ENCODE results near the gene CEP290.

- TF ChIP-seq, protein P1, sequence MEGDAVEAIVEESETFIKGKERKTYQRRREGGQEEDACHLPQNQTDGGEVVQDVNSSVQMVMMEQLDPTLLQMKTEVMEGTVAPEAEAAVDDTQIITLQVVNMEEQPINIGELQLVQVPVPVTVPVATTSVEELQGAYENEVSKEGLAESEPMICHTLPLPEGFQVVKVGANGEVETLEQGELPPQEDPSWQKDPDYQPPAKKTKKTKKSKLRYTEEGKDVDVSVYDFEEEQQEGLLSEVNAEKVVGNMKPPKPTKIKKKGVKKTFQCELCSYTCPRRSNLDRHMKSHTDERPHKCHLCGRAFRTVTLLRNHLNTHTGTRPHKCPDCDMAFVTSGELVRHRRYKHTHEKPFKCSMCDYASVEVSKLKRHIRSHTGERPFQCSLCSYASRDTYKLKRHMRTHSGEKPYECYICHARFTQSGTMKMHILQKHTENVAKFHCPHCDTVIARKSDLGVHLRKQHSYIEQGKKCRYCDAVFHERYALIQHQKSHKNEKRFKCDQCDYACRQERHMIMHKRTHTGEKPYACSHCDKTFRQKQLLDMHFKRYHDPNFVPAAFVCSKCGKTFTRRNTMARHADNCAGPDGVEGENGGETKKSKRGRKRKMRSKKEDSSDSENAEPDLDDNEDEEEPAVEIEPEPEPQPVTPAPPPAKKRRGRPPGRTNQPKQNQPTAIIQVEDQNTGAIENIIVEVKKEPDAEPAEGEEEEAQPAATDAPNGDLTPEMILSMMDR (conservative IDR thresholded peaks at IDR 0.05; ENCODE audit: low read depth in 2 of 2), result no peak
- TF ChIP-seq EZH2 (IDR thresholded peaks at IDR 0.05; ENCODE audit: low read depth, unreplicated experiment) (no peak), POLR2AphosphoS5 (IDR thresholded peaks at IDR 0.05; ENCODE audit: low read depth) (no peak), JUNB (IDR thresholded peaks at IDR 0.05; ENCODE audit: unreplicated experiment) (no peak), REST (IDR thresholded peaks at IDR 0.05; ENCODE audit: unreplicated experiment) (no peak), ZNF114 (CRISPR knock-in tag; IDR thresholded peaks at IDR 0.05) (no peak), EZH2phosphoT487 (IDR thresholded peaks at IDR 0.05; ENCODE audit: unreplicated experiment) (no peak), ETS1 (IDR thresholded peaks at IDR 0.05) (no peak), CREB1 (CRISPR knock-in tag; IDR thresholded peaks at IDR 0.05; ENCODE audit: low read depth) (no peak), NANOG (IDR thresholded peaks at IDR 0.05; ENCODE audit: borderline replicate concordance) (no peak), ZNF462 (CRISPR knock-in tag; IDR thresholded peaks at IDR 0.05) (no peak), STAT1 (IDR thresholded peaks at IDR 0.05; ENCODE audit: unreplicated experiment) (no peak), ZNF331 (CRISPR knock-in tag; IDR thresholded peaks at IDR 0.05; ENCODE audit: low read depth) (no peak)
Observed at GRCh38 chr12:88093573-88093972, 48.3 kb downstream of the CEP290 start.

Measured in GM23338 (cell line).